Liver (tissue), 9 donors: ENCODE results near the gene EYA4. TPM values are rescaled to one million over a fixed set of nuclear protein-coding genes. Genes with fewer than 3 reads are reported as not detected.

Experiments used
- DNase-seq: peaks from one replicate; pipeline ENCODE4 v3.0.0-alpha.2; 2017; ENCODE audit warnings: low spot score
- H3K27ac ChIP-seq, 2 donors: one replicate each; pipeline ENCODE4 v1.7.0; 2013; ENCODE audit warnings: inconsistent platforms in 2 of 2, low read length in 2 of 2, control low read depth in 1 of 2, low read depth in 1 of 2, mild to moderate bottlenecking in 1 of 2
- H3K27me3 ChIP-seq, 4 donors: one replicate each; pipeline versions ENCODE4 v1.6.1 to v1.7.0; 2013; ENCODE audit warnings: low read length in 3 of 4, inconsistent platforms in 1 of 4, mild to moderate bottlenecking in 1 of 4, moderate library complexity in 1 of 4; ENCODE audit not compliant: control insufficient read depth in 4 of 4, insufficient read depth in 4 of 4
- H3K36me3 ChIP-seq, 4 donors: one replicate each; pipeline versions ENCODE4 v1.6.1 to v1.7.0; 2013; ENCODE audit warnings: low read length in 3 of 4, mild to moderate bottlenecking in 3 of 4, low read depth in 1 of 4, moderate library complexity in 1 of 4; ENCODE audit not compliant: control insufficient read depth in 4 of 4, insufficient read depth in 3 of 4
- H3K4me1 ChIP-seq, 4 donors: one replicate each; pipeline versions ENCODE4 v1.6.1 to v1.7.0; 2013; ENCODE audit warnings: low read length in 3 of 4, mild to moderate bottlenecking in 3 of 4, moderate library complexity in 1 of 4; ENCODE audit not compliant: control insufficient read depth in 4 of 4, insufficient read depth in 4 of 4
- H3K4me3 ChIP-seq, 3 donors: one replicate each; pipeline versions ENCODE4 v1.6.1 to v1.7.0; 2013; ENCODE audit warnings: low read length in 3 of 3, control low read depth in 1 of 3, low read depth in 1 of 3, mild to moderate bottlenecking in 1 of 3
- H3K9ac ChIP-seq, 2 donors: one replicate each; pipeline ENCODE4 v1.7.0; 2013; ENCODE audit warnings: low read length in 2 of 2, mild to moderate bottlenecking in 2 of 2, moderate library complexity in 2 of 2, control low read depth in 1 of 2, low read depth in 1 of 2
- H3K9me3 ChIP-seq, 4 donors: one replicate each; pipeline versions ENCODE4 v1.6.1 to v1.7.0; 2013; ENCODE audit warnings: low read length in 3 of 4; ENCODE audit not compliant: control insufficient read depth in 4 of 4
- EGR1 ChIP-seq, 2 donors: IDR thresholded peaks; 2 replicates each; pipeline ENCODE4 v1.6.1; 2016 to 2018; ENCODE audit warnings: antibody characterized with exemption in 2 of 2, low read depth in 2 of 2
- FOXA1 ChIP-seq: IDR thresholded peaks from 2 replicates; pipeline ENCODE4 v1.6.1; 2016; ENCODE audit warnings: antibody characterized with exemption
- FOXA2 ChIP-seq: IDR thresholded peaks from 2 replicates; pipeline ENCODE4 v1.6.1; 2016; ENCODE audit warnings: antibody characterized with exemption
- GABPA ChIP-seq, 2 donors: IDR thresholded peaks in 1 of 2; conservative IDR thresholded peaks in 1 of 2; 2 replicates each; pipeline ENCODE4 v1.6.1; 2016; ENCODE audit warnings: antibody characterized with exemption in 2 of 2, mild to moderate bottlenecking in 1 of 2, moderate library complexity in 1 of 2
- HNF4A ChIP-seq, 2 donors: conservative IDR thresholded peaks; 2 replicates each; pipeline ENCODE4 v1.6.1; 2016; ENCODE audit warnings: antibody characterized with exemption in 2 of 2, mild to moderate bottlenecking in 2 of 2
- HNF4G ChIP-seq: IDR thresholded peaks from 2 replicates; pipeline ENCODE4 v1.6.1; 2016; ENCODE audit warnings: antibody characterized with exemption
- JUND ChIP-seq, 2 donors: IDR thresholded peaks; 2 replicates each; pipeline ENCODE4 v1.6.1; 2016; ENCODE audit warnings: antibody characterized with exemption in 2 of 2
- NR2F2 ChIP-seq: IDR thresholded peaks from 2 replicates; pipeline ENCODE4 v1.6.1; 2016; ENCODE audit warnings: antibody characterized with exemption
- RAD21 ChIP-seq, 2 donors: IDR thresholded peaks; 2 replicates each; pipeline ENCODE4 v1.6.1; 2016; ENCODE audit warnings: antibody characterized with exemption in 2 of 2, mild to moderate bottlenecking in 2 of 2
- REST ChIP-seq: IDR thresholded peaks from 2 replicates; pipeline ENCODE4 v1.6.1; 2016; ENCODE audit warnings: antibody characterized with exemption, mild to moderate bottlenecking
- RXRA ChIP-seq, 2 donors: IDR thresholded peaks; 2 replicates each; pipeline ENCODE4 v1.6.1; 2017 to 2018; ENCODE audit warnings: antibody characterized with exemption in 2 of 2, mild to moderate bottlenecking in 1 of 2
- SP1 ChIP-seq: IDR thresholded peaks from 2 replicates; pipeline ENCODE4 v1.6.1; 2018; ENCODE audit warnings: antibody characterized with exemption, mild to moderate bottlenecking
- TAF1 ChIP-seq: conservative IDR thresholded peaks from 2 replicates; pipeline ENCODE4 v1.6.1; 2016; ENCODE audit warnings: antibody characterized with exemption, mild to moderate bottlenecking
- YY1 ChIP-seq: IDR thresholded peaks from 2 replicates; pipeline ENCODE4 v1.6.1; 2016; ENCODE audit warnings: antibody characterized with exemption, mild to moderate bottlenecking
- ZBTB33 ChIP-seq: IDR thresholded peaks from 2 replicates; pipeline ENCODE4 v1.6.1; 2016; ENCODE audit warnings: antibody characterized with exemption
- WGBS: extraction: QIAGEN DNeasy Blood & Tissue Kit; methylation state at CpG from one replicate; pipeline ENCODE4 v1.1.7; 2013; 5-methylcytosine and 5-hydroxymethylcytosine counted together
- polyA plus RNA-seq, 2 donors: library from polyadenylated mRNA; stranded (reverse) in 1 of 2; unstranded in 1 of 2; fragments of 200-250 nt in 1 of 2; fragments of >200 nt in 1 of 2; fragmentation: Nextera tagmentation in 1 of 2; extraction: Ambion mirVana in 1 of 2; gene quantifications; one replicate each; pipeline versions ENCODE4 v1.2.1 to v1.2.3, GENCODE V29; 2013 to 2015
- total RNA-seq, 2 donors: library from RNA; depleted of rRNA; stranded (reverse); fragments of >200 nt; gene quantifications; one replicate each; pipeline ENCODE4 v1.2.3, GENCODE V29; 2014
- TF ChIP-seq, protein P1 (sequence below): IDR thresholded peaks from 2 replicates; pipeline ENCODE4 v1.6.1; 2016; ENCODE audit warnings: antibody characterized with exemption
- TF ChIP-seq, protein P2 (sequence below): fragments of 150-350 bp; IDR thresholded peaks from 2 replicates; pipeline ENCODE4 v1.5.1; 2017; ENCODE audit warnings: improper control_type of control experiment, low read depth, low read length; ENCODE audit not compliant: missing input control
- TF ChIP-seq, protein P3 (sequence below): IDR thresholded peaks from 2 replicates; pipeline ENCODE4 v1.6.1; 2016; ENCODE audit warnings: antibody characterized with exemption
- donor health status: healthy.
- donor health status: healthy.
- donor health status: healthy.
- donor health status: healthy.
- donor health status: healthy.

Gene EYA4
- total and polyA plus RNA-seq, 4 donors: 0.05 to 0.50 TPM; not detected in 2

- no peak overlapping the region for H3K4me3 ChIP-seq
- H3K27ac ChIP-seq: no peak overlapping the region
- TF ChIP-seq YY1 (no peak), NR2F2 (no peak), GABPA (IDR thresholded peaks at IDR 0.05 in 1 of 2, conservative IDR thresholded peaks at IDR 0.05 in 1 of 2) (no peak), REST (no peak), HNF4G (no peak), RXRA (IDR thresholded peaks at IDR 0.05) (no peak), EGR1 (IDR thresholded peaks at IDR 0.05; ENCODE audit: low read depth in 2 of 2) (no peak), TAF1 (no peak), ZBTB33 (no peak), FOXA1 (no peak), SP1 (no peak), RAD21 (IDR thresholded peaks at IDR 0.05) (no peak), JUND (IDR thresholded peaks at IDR 0.05) (no peak), HNF4A (conservative IDR thresholded peaks at IDR 0.05) (no peak), FOXA2 (no peak)
- TF ChIP-seq, protein P1, sequence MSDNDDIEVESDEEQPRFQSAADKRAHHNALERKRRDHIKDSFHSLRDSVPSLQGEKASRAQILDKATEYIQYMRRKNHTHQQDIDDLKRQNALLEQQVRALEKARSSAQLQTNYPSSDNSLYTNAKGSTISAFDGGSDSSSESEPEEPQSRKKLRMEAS: no peak
- TF ChIP-seq, protein P2, sequence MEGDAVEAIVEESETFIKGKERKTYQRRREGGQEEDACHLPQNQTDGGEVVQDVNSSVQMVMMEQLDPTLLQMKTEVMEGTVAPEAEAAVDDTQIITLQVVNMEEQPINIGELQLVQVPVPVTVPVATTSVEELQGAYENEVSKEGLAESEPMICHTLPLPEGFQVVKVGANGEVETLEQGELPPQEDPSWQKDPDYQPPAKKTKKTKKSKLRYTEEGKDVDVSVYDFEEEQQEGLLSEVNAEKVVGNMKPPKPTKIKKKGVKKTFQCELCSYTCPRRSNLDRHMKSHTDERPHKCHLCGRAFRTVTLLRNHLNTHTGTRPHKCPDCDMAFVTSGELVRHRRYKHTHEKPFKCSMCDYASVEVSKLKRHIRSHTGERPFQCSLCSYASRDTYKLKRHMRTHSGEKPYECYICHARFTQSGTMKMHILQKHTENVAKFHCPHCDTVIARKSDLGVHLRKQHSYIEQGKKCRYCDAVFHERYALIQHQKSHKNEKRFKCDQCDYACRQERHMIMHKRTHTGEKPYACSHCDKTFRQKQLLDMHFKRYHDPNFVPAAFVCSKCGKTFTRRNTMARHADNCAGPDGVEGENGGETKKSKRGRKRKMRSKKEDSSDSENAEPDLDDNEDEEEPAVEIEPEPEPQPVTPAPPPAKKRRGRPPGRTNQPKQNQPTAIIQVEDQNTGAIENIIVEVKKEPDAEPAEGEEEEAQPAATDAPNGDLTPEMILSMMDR: no peak
- TF ChIP-seq, protein P3, sequence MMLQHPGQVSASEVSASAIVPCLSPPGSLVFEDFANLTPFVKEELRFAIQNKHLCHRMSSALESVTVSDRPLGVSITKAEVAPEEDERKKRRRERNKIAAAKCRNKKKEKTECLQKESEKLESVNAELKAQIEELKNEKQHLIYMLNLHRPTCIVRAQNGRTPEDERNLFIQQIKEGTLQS: no peak
- WGBS: 79% methylated on average over 6 of the region's 6 CpGs
- peaks cover 0 to 4% (median 0%) of the 10 kb centered on the region in 4 donors for H3K27me3 ChIP-seq
- no peaks in the 10 kb centered on the region for H3K4me1 ChIP-seq
- H3K9me3 ChIP-seq: no peaks in the 10 kb centered on the region
- H3K9ac ChIP-seq: no peak overlapping the region
- no peaks in the 10 kb centered on the region for H3K36me3 ChIP-seq
- DNase-seq: no peak
These were observed 136.1 kb downstream of the EYA4 start for GRCh38 chr6:133377219-133377618.
